HepG2 (cell line): ENCODE data around the gene CEP131. TPM values are rescaled to one million over a fixed set of nuclear protein-coding genes. Genes with fewer than 3 reads are reported as not detected.
A peak's percentile ranks its signal among the peaks of the same experiment; 100 is the strongest.

Source experiments
- DBP ChIP-seq: sonication (generic); formaldehyde crosslinking; IDR thresholded peaks from 2 replicates; pipeline ENCODE4 v1.4.0; 2020; ENCODE audit warnings: missing genetic modification reagents; ENCODE audit errors: not compliant biosample characterization
- DNMT1 ChIP-seq: sonication (generic); formaldehyde crosslinking; IDR thresholded peaks from 2 replicates; pipeline ENCODE4 v1.5.1; 2020; ENCODE audit warnings: mild to moderate bottlenecking, missing genetic modification reagents
- FOSL2 ChIP-seq: sonication (generic); formaldehyde crosslinking; IDR thresholded peaks from 2 replicates; pipeline ENCODE4 v1.4.0; 2020; ENCODE audit warnings: missing genetic modification reagents
- KAT2B ChIP-seq: fragments of 150-350 bp; IDR thresholded peaks from 2 replicates; pipeline ENCODE4 v1.6.1; 2014; ENCODE audit warnings: low read depth, low read length, borderline replicate concordance
- KDM2A ChIP-seq: sonication (generic); formaldehyde crosslinking; IDR thresholded peaks from 2 replicates; pipeline ENCODE4 v1.4.0; 2020; ENCODE audit warnings: low read depth, missing genetic modification reagents, borderline replicate concordance
- MED8 ChIP-seq: sonication (generic); formaldehyde crosslinking; IDR thresholded peaks from 2 replicates; pipeline ENCODE4 v1.8.1; 2023; ENCODE audit warnings: mild to moderate bottlenecking, missing genetic modification reagents; ENCODE audit not compliant: insufficient replicate concordance
- TERF1 ChIP-seq: sonication (generic); formaldehyde crosslinking; IDR thresholded peaks from 2 replicates; pipeline ENCODE4 v1.8.0; 2022; ENCODE audit warnings: mild to moderate bottlenecking, missing genetic modification reagents, moderate library complexity
- ZFY ChIP-seq: sonication (generic); formaldehyde crosslinking; IDR thresholded peaks from 2 replicates; pipeline ENCODE4 v1.4.0; 2020; ENCODE audit warnings: missing genetic modification reagents
- ZNF253 ChIP-seq: sonication (generic); formaldehyde crosslinking; IDR thresholded peaks from 2 replicates; pipeline ENCODE4 v1.8.0; 2022; ENCODE audit warnings: mild to moderate bottlenecking, missing genetic modification reagents, borderline replicate concordance
- ZNF460 ChIP-seq: sonication (generic); formaldehyde crosslinking; IDR thresholded peaks from 2 replicates; pipeline ENCODE4 v1.5.1; 2020; ENCODE audit warnings: missing genetic modification reagents, mild to moderate bottlenecking, borderline replicate concordance
- ZNF749 ChIP-seq: sonication (generic); formaldehyde crosslinking; IDR thresholded peaks from 2 replicates; pipeline ENCODE4 v1.8.0; 2022; ENCODE audit warnings: mild to moderate bottlenecking, missing genetic modification reagents, moderate library complexity, borderline replicate concordance
- ZNF781 ChIP-seq: sonication (generic); formaldehyde crosslinking; IDR thresholded peaks from 2 replicates; pipeline ENCODE4 v1.5.1; 2020; ENCODE audit warnings: borderline replicate concordance, mild to moderate bottlenecking, missing genetic modification reagents; ENCODE audit errors: not compliant biosample characterization
- ZNF784 ChIP-seq: sonication (generic); formaldehyde crosslinking; IDR thresholded peaks from 2 replicates; pipeline ENCODE4 v1.5.1; 2020; ENCODE audit warnings: missing genetic modification reagents, mild to moderate bottlenecking, borderline replicate concordance
- polyA plus RNA-seq, 8 experiments: library from polyadenylated mRNA; depleted of rRNA in 3 of 8; stranded (reverse) in 7 of 8; unstranded in 1 of 8; fragments of >200 nt; fragmentation: Illumina TruSeq in 4 of 8; extraction: Trizol in 4 of 8; gene quantifications; 2 replicates each; pipeline versions ENCODE4 v1.2.1 to v1.2.3, GENCODE V29; 2011 to 2016; ENCODE audit warnings: low read depth in 4 of 8, missing spikeins in 1 of 8, mixed read lengths in 1 of 8; ENCODE audit not compliant: insufficient read depth in 1 of 8
- total RNA-seq, 5 experiments: library from RNA; depleted of rRNA; stranded (reverse); fragments of >200 nt; fragmentation: Illumina TruSeq; extraction: Trizol; gene quantifications; 2 replicates each; pipeline ENCODE4 v1.2.3, GENCODE V29; 2016; ENCODE audit warnings: low read depth in 1 of 5
- TF ChIP-seq, protein P1 (sequence below): sonication (generic); formaldehyde crosslinking; IDR thresholded peaks from 2 replicates; pipeline ENCODE4 v1.9.0; 2022; ENCODE audit warnings: missing genetic modification reagents, mild to moderate bottlenecking, borderline replicate concordance
- TF ChIP-seq, protein P2 (sequence below), 2 experiments: IDR thresholded peaks; 2 replicates each; pipeline ENCODE4 v1.6.1; 2011 to 2012; ENCODE audit warnings: low read length in 2 of 2, borderline replicate concordance in 1 of 2, low read depth in 1 of 2, mild to moderate bottlenecking in 1 of 2, moderate library complexity in 1 of 2

Gene CEP131
- total and polyA plus RNA-seq, 2 of the 13 experiments (the other 11 are each of a cell fraction or from before 2014, with no cell fraction given) = 5.0 to 16.8 TPM

DNA sequence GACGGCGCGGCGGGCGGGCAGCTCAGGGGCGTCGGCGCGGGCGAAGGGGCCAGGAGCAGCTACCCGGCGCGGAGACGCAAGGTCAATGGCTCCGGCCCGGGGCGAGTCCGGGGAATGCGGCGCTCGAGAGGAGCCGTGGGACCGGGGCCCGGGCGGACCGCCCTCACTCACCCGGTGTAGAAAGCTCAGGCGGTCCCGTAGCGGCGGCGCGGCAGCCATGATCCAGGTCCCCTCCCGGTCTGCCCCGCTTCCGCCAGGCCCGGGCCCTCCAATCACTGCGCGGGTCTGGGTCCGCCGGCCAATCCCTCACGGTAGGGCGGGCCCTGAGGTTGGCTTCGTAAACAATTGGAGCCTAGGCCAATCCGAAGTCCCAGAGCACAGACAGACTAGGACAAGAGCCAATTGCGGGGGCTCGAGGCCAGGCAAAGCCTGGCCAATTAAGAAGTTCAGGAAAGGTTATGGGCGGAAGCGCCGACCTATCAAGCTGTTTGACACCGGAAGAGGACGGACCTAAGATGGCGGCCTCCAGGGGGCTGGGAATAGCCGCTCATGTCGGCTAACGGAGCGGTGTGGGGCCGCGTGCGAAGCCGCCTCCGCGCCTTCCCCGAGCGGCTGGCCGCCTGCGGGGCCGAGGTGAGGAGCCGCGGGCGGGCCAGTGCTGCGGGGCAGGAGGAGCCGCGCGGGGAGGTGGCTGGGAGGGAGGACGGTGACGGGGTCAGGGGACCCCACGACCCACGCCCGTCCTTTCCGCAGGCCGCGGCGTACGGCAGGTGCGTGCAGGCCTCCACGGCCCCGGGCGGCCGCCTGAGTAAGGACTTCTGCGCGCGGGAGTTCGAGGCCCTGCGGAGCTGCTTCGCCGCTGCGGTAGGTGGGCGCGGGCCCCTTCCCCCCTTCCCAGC, 16.3 kb upstream of the CEP131 start, which contains the start of the genes NDUFAF8 and TEPSIN (continued):
- TF ChIP-seq TERF1 (peak; percentile 92; the same call in 1 of the 2 replicates), FOSL2 (CRISPR knock-in tag) (peak; percentile 4; the same call in 1 of the 2 replicates), ZNF253 (peak; percentile 89), DNMT1 (CRISPR knock-in tag) (no peak), KDM2A (CRISPR knock-in tag) (peak; percentile 88), ZNF781 (no peak), KAT2B (no peak), ZNF784 (CRISPR knock-in tag) (0 out of 2 replicates have a peak, but pooled peaks have one; percentile 25), MED8 (CRISPR knock-in tag) (no peak), DBP (peak; percentile 54), ZFY (peak; percentile 94), ZNF749 (CRISPR knock-in tag) (0 out of 2 replicates have a peak, but pooled peaks have one; percentile 78), ZNF460 (CRISPR knock-in tag) (no peak)
- TF ChIP-seq, protein P1, sequence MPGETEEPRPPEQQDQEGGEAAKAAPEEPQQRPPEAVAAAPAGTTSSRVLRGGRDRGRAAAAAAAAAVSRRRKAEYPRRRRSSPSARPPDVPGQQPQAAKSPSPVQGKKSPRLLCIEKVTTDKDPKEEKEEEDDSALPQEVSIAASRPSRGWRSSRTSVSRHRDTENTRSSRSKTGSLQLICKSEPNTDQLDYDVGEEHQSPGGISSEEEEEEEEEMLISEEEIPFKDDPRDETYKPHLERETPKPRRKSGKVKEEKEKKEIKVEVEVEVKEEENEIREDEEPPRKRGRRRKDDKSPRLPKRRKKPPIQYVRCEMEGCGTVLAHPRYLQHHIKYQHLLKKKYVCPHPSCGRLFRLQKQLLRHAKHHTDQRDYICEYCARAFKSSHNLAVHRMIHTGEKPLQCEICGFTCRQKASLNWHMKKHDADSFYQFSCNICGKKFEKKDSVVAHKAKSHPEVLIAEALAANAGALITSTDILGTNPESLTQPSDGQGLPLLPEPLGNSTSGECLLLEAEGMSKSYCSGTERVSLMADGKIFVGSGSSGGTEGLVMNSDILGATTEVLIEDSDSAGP (CRISPR knock-in tag) = peak; percentile 70; the same call in 1 of the 2 replicates
- TF ChIP-seq, protein P2, sequence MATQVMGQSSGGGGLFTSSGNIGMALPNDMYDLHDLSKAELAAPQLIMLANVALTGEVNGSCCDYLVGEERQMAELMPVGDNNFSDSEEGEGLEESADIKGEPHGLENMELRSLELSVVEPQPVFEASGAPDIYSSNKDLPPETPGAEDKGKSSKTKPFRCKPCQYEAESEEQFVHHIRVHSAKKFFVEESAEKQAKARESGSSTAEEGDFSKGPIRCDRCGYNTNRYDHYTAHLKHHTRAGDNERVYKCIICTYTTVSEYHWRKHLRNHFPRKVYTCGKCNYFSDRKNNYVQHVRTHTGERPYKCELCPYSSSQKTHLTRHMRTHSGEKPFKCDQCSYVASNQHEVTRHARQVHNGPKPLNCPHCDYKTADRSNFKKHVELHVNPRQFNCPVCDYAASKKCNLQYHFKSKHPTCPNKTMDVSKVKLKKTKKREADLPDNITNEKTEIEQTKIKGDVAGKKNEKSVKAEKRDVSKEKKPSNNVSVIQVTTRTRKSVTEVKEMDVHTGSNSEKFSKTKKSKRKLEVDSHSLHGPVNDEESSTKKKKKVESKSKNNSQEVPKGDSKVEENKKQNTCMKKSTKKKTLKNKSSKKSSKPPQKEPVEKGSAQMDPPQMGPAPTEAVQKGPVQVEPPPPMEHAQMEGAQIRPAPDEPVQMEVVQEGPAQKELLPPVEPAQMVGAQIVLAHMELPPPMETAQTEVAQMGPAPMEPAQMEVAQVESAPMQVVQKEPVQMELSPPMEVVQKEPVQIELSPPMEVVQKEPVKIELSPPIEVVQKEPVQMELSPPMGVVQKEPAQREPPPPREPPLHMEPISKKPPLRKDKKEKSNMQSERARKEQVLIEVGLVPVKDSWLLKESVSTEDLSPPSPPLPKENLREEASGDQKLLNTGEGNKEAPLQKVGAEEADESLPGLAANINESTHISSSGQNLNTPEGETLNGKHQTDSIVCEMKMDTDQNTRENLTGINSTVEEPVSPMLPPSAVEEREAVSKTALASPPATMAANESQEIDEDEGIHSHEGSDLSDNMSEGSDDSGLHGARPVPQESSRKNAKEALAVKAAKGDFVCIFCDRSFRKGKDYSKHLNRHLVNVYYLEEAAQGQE (IDR thresholded peaks at IDR 0.05; ENCODE audit: borderline replicate concordance in 1 of 2, low read depth in 1 of 2, low read length in 2 of 2) = no peak
